ENCODE measurements around the gene NOL4L.

NOL4L gene

DNA sequence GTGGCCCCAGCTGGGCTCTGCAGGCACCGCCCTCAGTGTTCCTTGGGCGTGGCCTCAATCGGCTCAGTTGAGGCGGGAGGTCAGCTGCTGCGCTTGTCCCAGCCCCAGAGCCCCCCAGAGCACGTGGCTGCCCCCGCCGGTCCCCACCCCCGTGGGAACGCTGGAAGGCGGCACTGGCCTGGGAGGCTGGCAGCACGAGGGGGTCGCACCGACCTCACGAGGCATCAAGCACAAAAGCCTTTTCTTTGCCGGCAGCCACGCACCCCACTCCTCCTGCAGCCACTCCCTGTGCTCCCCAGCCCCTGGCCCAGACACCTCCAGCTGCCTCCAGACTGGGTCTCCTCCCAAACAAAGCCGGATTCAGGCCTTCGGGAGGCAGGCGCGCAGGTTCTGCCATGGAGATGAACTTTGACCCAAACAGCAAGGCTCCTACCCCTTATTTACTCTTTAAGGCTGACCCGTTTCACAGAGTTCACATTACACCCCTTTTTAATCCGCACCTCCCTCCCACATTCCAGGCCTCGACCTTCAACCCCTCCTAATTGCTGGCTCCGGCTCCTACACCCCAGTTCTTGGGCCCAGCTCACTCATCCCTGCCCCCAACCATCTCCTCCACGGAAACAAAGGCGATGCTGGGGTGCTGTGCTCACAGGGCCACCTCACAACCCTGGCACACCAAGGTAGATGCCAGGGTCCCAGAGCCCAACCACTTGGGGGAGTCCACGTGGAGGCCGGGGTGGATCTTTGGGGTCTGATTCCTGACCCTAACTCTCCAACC is 111.7 kb downstream of the NOL4L start:
- no peak for DNase-seq (ENCODE audit: low spot score)
- Histone ChIP-seq H3K4me3 (peak overlapping the region; percentile 70), H3K27ac (peak overlapping the region in 1 of 2 donors; percentile 88)
- TF ChIP-seq, protein P1, sequence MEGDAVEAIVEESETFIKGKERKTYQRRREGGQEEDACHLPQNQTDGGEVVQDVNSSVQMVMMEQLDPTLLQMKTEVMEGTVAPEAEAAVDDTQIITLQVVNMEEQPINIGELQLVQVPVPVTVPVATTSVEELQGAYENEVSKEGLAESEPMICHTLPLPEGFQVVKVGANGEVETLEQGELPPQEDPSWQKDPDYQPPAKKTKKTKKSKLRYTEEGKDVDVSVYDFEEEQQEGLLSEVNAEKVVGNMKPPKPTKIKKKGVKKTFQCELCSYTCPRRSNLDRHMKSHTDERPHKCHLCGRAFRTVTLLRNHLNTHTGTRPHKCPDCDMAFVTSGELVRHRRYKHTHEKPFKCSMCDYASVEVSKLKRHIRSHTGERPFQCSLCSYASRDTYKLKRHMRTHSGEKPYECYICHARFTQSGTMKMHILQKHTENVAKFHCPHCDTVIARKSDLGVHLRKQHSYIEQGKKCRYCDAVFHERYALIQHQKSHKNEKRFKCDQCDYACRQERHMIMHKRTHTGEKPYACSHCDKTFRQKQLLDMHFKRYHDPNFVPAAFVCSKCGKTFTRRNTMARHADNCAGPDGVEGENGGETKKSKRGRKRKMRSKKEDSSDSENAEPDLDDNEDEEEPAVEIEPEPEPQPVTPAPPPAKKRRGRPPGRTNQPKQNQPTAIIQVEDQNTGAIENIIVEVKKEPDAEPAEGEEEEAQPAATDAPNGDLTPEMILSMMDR (IDR thresholded peaks at IDR 0.05) = no peak

DNA sequence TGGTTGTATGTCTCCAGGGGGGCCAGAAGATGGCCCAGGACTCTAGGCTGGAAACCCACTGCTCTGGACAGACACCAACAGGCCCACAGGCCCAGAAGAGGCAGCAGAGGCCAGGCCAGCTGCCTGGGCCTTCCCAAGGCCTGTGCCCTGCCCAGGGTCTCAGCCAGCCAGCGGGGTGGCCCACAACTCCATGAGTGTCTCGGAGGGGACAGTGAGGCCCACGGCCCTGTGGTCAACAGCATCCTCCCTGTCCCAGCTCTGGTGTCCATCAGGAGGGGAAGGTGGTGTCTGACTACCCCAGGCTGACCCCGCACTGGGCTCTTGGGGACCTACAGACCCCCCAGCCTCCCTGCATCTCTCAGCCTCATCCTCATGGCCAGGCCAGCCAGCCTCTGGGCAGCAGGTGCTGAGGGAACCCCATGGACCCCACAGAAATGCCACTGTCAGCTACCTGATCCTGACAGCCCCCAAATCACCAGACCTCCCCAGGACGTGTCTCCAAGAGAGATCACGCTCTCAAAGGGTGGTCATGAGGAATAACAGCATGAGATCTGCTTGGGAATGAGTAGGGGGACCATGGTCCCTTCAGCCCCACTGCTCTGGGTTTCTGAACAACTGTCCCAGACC is 112.4 kb downstream of the NOL4L start:
- Histone ChIP-seq H3K4me3 (peak overlapping the region; percentile 70), H3K27ac (peak overlapping the region in 1 of 2 donors; percentile 88)
- TF ChIP-seq, protein P1 (IDR thresholded peaks at IDR 0.05) = no peak
- DNase-seq (ENCODE audit: low spot score) = no peak

DNA sequence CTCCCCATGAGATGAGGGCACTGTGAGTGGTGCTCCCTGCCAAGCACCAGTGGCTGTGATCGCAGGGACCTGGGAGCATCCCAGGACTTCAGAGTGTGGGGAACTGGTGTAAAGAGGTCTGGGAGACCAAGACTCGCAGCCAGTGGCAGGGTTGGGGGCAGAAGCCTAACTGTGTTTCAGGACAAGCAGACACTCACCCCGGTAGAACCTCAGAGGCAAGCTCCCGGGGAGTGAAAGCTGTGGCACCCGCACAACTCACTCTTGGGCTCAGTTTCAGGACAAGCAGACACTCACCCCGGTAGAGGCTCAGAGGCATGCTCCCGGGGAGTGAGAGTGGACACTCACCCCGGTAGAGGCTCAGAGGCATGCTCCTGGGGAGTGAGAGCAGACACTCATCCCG is 114.2 kb downstream of the NOL4L start:
- Histone ChIP-seq H3K4me3 (no peak overlapping the region), H3K27ac (peak overlapping the region in 1 of 2 donors; percentile 9)
- DNase-seq (ENCODE audit: low spot score) = no peak
- TF ChIP-seq, protein P1 (IDR thresholded peaks at IDR 0.05) = no peak

DNA sequence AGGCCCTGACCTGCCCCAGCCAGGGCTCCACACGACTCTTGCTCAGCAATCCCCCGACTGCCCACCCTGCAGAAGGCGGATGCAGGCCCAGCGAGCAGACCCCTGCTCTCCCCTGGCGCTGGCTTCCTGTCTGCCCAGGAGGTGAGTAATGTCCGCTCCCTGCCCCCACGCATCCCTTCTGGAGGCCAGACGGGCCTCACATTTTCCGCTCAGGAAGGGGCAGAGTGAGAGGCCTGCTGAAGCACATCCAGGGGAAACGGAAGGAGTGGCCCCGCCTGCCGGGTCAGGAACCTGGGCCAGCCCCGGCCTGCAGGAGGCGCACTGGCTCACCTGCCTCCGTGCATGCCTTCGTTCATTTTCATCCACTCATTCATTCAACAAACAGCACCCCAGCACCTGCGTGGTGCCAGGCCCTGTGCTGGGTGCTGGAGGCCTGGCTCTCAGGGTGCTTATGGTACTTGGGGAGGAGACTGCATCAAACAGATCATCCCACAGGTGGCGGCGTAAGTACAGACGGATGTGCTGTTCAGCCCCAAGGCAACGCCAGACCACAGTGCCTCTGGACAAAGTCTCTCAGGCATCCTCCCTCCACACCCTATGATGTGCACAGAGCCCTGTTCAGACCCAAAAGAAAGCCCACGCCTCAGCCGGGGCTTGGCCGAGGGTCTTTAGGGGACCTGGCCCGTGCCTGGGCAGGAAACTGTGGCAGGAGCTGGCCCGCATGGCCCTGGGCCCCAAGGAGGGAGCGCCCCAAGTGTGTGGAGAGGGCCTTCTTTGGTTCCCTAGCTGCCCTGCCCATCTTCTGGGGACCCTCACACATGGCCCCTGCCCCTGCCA is 114.9 kb downstream of the NOL4L start:
- DNase-seq (ENCODE audit: low spot score) = no peak
- no peak overlapping the region for H3K4me3 ChIP-seq
- peak overlapping the region in 1 of 2 donors; percentile 43 for H3K27ac ChIP-seq
- TF ChIP-seq, protein P1 (IDR thresholded peaks at IDR 0.05) = no peak

DNA sequence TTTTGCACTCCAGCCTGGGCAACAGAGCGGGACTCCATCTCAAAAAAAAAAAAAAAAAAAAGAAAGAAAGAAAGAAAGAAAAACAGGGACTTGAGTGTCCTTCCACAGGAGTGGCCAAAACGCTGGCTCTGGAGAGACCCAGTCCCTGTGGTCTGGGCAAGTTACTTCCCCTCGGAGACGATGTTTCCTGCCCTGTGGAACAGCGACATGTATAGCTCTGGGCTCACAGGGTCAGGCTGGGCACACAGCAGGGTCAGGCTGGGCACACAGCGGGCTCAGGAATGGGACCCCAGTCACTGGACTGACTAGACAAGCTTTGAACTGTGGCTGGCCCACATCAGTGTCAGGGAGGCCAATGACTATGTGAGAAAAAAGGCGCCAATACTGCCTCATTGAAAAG is 116.3 kb downstream of the NOL4L start:
- H3K4me3 ChIP-seq = no peak overlapping the region
- no peak for DNase-seq (ENCODE audit: low spot score)
- H3K27ac ChIP-seq = no peak overlapping the region
- TF ChIP-seq, protein P1 (IDR thresholded peaks at IDR 0.05) = no peak

DNA sequence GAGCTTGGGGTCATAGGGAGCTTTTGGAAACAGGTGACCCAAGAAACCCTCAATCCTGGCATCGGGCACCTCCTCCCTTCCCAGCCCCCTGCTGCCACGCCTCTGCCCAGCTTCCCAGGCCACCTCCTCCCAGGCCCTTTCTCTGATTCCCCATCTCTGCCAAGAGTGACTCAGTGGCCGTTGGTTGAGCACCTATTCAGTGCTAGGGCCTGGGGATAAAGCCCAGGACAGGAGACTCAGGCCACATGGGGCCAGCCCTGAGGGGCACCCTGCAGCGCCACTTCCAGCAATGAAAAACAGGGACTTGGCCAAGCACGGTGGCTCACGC is 116.9 kb downstream of the NOL4L start:
- no peak for DNase-seq (ENCODE audit: low spot score)
- Histone ChIP-seq H3K4me3 (no peak overlapping the region), H3K27ac (peak overlapping the region in 1 of 2 donors; percentile 61)
- TF ChIP-seq, protein P1 (IDR thresholded peaks at IDR 0.05) = no peak

All from coronary artery (tissue), 2 donors.